Esophagus squamous epithelium (tissue), 5 donors: ENCODE results near the gene DYNLT3. TPM values are rescaled to one million over a fixed set of nuclear protein-coding genes. Genes with fewer than 3 reads are reported as not detected.

ENCODE experiments used
- DNase-seq: peaks from one replicate; lab custom pipeline; 2025; lab: John Stamatoyannopoulos, UW
- H3K27ac ChIP-seq, 4 donors: fragments of 200-600 bp; sonication (generic); one replicate each; pipeline ENCODE4 v1.5.1; 2016 to 2019; ENCODE audit warnings: mild to moderate bottlenecking in 1 of 4
- H3K27me3 ChIP-seq, 4 donors: fragments of 200-600 bp; sonication (generic); 1 replicate in 3 of 4; 2 replicates in 1 of 4; pipeline versions ENCODE4 v1.5.1 to v1.6.0; 2017 to 2021; ENCODE audit warnings: antibody characterized with exemption in 1 of 4
- H3K36me3 ChIP-seq, 3 donors: fragments of 200-600 bp; sonication (generic); one replicate each; pipeline ENCODE4 v1.5.1; 2016 to 2019
- H3K4me1 ChIP-seq, 3 donors: fragments of 200-600 bp; sonication (generic); one replicate each; pipeline ENCODE4 v1.5.1; 2017 to 2019
- H3K4me3 ChIP-seq, 4 donors: fragments of 200-600 bp; sonication (generic); 1 replicate in 3 of 4; 2 replicates in 1 of 4; pipeline ENCODE4 v1.5.1; 2016 to 2019; ENCODE audit warnings: mild to moderate bottlenecking in 2 of 4, moderate library complexity in 1 of 4
- H3K9me3 ChIP-seq, 3 donors: fragments of 200-600 bp; sonication (generic); one replicate each; pipeline ENCODE4 v1.5.1; 2016 to 2019
- POLR2A ChIP-seq, 4 donors: fragments of 450-650 bp; IDR thresholded peaks; one replicate each; pipeline ENCODE4 v1.6.1; 2017; ENCODE audit warnings: antibody characterized with exemption in 4 of 4, mild to moderate bottlenecking in 4 of 4, moderate library complexity in 3 of 4
- WGBS, 2 donors: methylation state at CpG; one replicate each; pipeline ENCODE4 v1.1.5; 2018; 5-methylcytosine and 5-hydroxymethylcytosine counted together
- intact Hi-C: fragments of 100-400 bp; cut with DNase I; formaldehyde crosslinking; loops from one replicate; pipeline ENCODE4 v1.15.0; 2022
- total RNA-seq, 4 donors: library from RNA; depleted of rRNA; stranded (reverse); fragments of >200 nt; gene quantifications; one replicate each; pipeline ENCODE4 v1.1.0, GENCODE V29; 2016
- TF ChIP-seq, protein P1 (sequence below), 6 experiments: fragments of 450-650 bp in 4 of 6; fragments of 200-600 bp in 2 of 6; sonication (generic) in 2 of 6; IDR thresholded peaks; one replicate each; pipeline ENCODE4 v1.5.1; 2016 to 2019; ENCODE audit warnings: antibody characterized with exemption in 6 of 6, mild to moderate bottlenecking in 4 of 6, moderate library complexity in 4 of 6
- donor health status: DM: yes; HTN: yes; CAD: no.

The DYNLT3 gene
- total RNA-seq, 4 donors from 2014 or later = 52.2 to 68.9 (median 60.0) TPM

DNA sequence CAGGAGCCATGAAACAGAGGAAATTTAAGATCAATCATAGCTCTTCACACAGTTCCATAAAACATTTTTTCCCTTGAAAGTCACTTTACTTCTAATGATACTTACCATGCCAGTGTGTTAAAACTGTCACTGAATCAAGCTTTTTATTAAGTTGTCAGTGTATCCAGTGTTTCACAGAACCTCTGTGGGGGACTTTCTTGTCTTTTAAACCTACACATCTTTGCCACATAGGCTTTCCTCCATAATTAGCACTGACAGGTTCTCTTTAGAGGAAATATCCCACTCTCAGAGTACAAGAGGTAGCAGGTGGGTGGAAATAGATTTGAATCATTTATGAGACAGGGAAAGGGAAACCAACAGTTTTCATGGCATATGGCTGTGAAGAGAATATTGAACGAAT, 25.8 kb upstream of the DYNLT3 start:
- no peaks in the 10 kb centered on the region for H3K27me3 ChIP-seq
- TF ChIP-seq, protein P1, sequence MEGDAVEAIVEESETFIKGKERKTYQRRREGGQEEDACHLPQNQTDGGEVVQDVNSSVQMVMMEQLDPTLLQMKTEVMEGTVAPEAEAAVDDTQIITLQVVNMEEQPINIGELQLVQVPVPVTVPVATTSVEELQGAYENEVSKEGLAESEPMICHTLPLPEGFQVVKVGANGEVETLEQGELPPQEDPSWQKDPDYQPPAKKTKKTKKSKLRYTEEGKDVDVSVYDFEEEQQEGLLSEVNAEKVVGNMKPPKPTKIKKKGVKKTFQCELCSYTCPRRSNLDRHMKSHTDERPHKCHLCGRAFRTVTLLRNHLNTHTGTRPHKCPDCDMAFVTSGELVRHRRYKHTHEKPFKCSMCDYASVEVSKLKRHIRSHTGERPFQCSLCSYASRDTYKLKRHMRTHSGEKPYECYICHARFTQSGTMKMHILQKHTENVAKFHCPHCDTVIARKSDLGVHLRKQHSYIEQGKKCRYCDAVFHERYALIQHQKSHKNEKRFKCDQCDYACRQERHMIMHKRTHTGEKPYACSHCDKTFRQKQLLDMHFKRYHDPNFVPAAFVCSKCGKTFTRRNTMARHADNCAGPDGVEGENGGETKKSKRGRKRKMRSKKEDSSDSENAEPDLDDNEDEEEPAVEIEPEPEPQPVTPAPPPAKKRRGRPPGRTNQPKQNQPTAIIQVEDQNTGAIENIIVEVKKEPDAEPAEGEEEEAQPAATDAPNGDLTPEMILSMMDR (IDR thresholded peaks at IDR 0.05) = no peak
- no peak for TF ChIP-seq POLR2A (IDR thresholded peaks at IDR 0.05)
- DNase-seq = no peak
- H3K4me1 ChIP-seq = peaks cover 0 to 6% (median 0%) of the 10 kb centered on the region in 3 donors
- WGBS, 2 donors = 27 to 43% methylated on average over 1 of the region's 1 CpG
- H3K4me3 ChIP-seq = no peak overlapping the region
- no peaks in the 10 kb centered on the region for H3K9me3 ChIP-seq
- no peak overlapping the region for H3K27ac ChIP-seq
- intact Hi-C loops = no loop called here
- H3K36me3 ChIP-seq = no peaks in the 10 kb centered on the region

DNA sequence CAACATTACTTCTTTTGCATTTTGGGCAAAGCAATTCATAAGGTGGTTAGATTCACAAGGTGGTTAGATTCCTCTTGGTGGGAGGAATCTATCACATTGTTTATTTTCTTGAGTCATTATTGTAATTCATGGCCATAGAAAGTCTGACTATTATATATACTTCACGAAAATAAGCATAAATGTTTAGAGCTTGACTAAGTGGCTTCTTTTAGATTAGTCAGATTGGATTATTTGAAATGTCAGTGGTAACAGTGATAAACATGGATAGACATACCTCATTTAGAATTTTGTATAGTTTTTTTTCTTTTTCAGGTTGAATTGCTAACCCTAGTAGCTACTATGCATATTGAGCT, 24.9 kb upstream of the DYNLT3 start:
- intact Hi-C loops = no loop called here
- DNase-seq = no peak
- peaks cover 0 to 6% (median 0%) of the 10 kb centered on the region in 3 donors for H3K4me1 ChIP-seq
- TF ChIP-seq, protein P1 (IDR thresholded peaks at IDR 0.05) = no peak
- TF ChIP-seq POLR2A (IDR thresholded peaks at IDR 0.05) = no peak
- WGBS, 2 donors = 31 to 33% methylated on average over 1 of the region's 1 CpG
- no peaks in the 10 kb centered on the region for H3K27me3 ChIP-seq
- H3K9me3 ChIP-seq = no peaks in the 10 kb centered on the region
- H3K27ac ChIP-seq = no peak overlapping the region
- no peaks in the 10 kb centered on the region for H3K36me3 ChIP-seq
- H3K4me3 ChIP-seq = no peak overlapping the region

DNA sequence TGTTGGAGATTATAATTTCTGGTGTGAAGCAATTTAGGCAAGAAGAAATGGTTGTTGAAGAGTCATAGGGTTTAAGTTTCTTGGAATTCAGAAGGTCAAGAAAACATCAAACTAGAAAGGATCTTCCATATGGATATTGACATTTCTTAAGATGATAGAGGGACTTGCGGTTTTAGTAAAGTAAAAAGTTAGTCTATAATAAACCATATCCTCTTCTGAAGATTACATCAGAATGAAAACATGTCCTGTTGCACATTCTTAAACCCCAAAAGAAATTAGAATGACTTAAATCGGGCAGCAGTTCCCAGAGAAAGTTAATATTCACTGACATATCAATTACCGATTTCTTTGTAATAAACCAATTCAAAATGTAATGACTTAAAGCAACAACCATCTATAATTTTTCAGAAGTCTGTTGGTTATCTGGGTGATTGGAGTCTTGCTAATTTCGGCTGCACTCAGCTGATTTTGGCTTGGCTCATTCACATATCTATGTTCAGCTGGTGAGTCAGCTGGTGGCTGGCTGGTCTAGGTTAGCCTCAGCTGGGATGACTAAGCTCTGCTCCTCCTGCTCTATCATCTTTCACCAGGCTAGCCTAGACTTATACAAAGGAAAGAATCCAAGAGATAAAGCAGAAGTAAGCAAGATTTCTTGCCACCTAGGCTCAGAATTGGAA, 24.4 kb upstream of the DYNLT3 start:
- Histone ChIP-seq H3K27me3 (no peaks in the 10 kb centered on the region), H3K9me3 (no peaks in the 10 kb centered on the region), H3K36me3 (no peaks in the 10 kb centered on the region), H3K4me1 (peaks cover 0 to 6% (median 0%) of the 10 kb centered on the region in 3 donors), H3K27ac (no peak overlapping the region), H3K4me3 (no peak overlapping the region)
- 63 to 73% methylated on average over 4 of the region's 4 CpGs for WGBS, 2 donors
- DNase-seq = no peak
- TF ChIP-seq POLR2A (IDR thresholded peaks at IDR 0.05) = no peak
- TF ChIP-seq, protein P1 (IDR thresholded peaks at IDR 0.05) = no peak
- intact Hi-C loops = no loop called here

GRCh38 chrX:37867536-37868153, 20.3 kb upstream of the DYNLT3 start:
- intact Hi-C loops = no loop called here
- Histone ChIP-seq H3K27ac (no peak overlapping the region), H3K9me3 (no peaks in the 10 kb centered on the region), H3K4me1 (peaks cover 0 to 6% (median 0%) of the 10 kb centered on the region in 3 donors), H3K4me3 (no peak overlapping the region), H3K36me3 (no peaks in the 10 kb centered on the region), H3K27me3 (no peaks in the 10 kb centered on the region)
- 84 to 100% methylated on average over 2 to 3 of the region's 3 CpGs for WGBS, 2 donors
- no peak for DNase-seq
- TF ChIP-seq POLR2A (IDR thresholded peaks at IDR 0.05) = no peak
- TF ChIP-seq, protein P1 (IDR thresholded peaks at IDR 0.05) = no peak

- intact Hi-C loops = no loop called here
- 53 to 61% methylated on average over 3 of the region's 3 CpGs for WGBS, 2 donors
- no peaks in the 10 kb centered on the region for H3K27me3 ChIP-seq
- TF ChIP-seq, protein P1 (IDR thresholded peaks at IDR 0.05) = no peak
- no peak for TF ChIP-seq POLR2A (IDR thresholded peaks at IDR 0.05)
- no peak for DNase-seq
- no peaks in the 10 kb centered on the region for H3K4me1 ChIP-seq
- no peak overlapping the region for H3K4me3 ChIP-seq
- H3K36me3 ChIP-seq = no peaks in the 10 kb centered on the region
- H3K9me3 ChIP-seq = no peaks in the 10 kb centered on the region
- H3K27ac ChIP-seq = no peak overlapping the region
These were observed 16.4 kb upstream of the DYNLT3 start for GRCh38 chrX:37863728-37864127.
